GM12891 (cell line): ENCODE data around the gene MCM9.

Source experiments
- DNase-seq: peaks from one replicate; pipeline ENCODE4 v3.0.0; 2011; ENCODE audit warnings: low spot score; ENCODE audit not compliant: insufficient read length
- FAIRE-seq: peaks from 2 replicates; lab custom pipeline; 2011; peaks lifted over from hg19 to GRCh38; lab: Jason Lieb, UNC
- PAX5 ChIP-seq: IDR thresholded peaks from 2 replicates; pipeline ENCODE4 v1.6.1; 2011; ENCODE audit warnings: low read length, moderate library complexity, mild to moderate bottlenecking; ENCODE audit not compliant: insufficient read depth, severe bottlenecking
- POLR2A ChIP-seq: IDR thresholded peaks from 2 replicates; pipeline ENCODE4 v1.6.1; 2011; ENCODE audit warnings: low read depth, low read length, control low read depth
- POLR2AphosphoS5 ChIP-seq: IDR thresholded peaks from 2 replicates; pipeline ENCODE4 v1.6.1; 2011; ENCODE audit warnings: low read depth, low read length, control low read depth
- POU2F2 ChIP-seq: IDR thresholded peaks from 2 replicates; pipeline ENCODE4 v1.6.1; 2011; ENCODE audit warnings: low read depth, mild to moderate bottlenecking, control low read depth, low read length, moderate library complexity
- SPI1 ChIP-seq: IDR thresholded peaks from 2 replicates; pipeline ENCODE4 v1.6.1; 2011; ENCODE audit warnings: low read depth, low read length, control low read depth
- TAF1 ChIP-seq: IDR thresholded peaks from 2 replicates; pipeline ENCODE4 v1.6.1; 2011; ENCODE audit warnings: low read depth, low read length, control low read depth

Gene MCM9

DNA sequence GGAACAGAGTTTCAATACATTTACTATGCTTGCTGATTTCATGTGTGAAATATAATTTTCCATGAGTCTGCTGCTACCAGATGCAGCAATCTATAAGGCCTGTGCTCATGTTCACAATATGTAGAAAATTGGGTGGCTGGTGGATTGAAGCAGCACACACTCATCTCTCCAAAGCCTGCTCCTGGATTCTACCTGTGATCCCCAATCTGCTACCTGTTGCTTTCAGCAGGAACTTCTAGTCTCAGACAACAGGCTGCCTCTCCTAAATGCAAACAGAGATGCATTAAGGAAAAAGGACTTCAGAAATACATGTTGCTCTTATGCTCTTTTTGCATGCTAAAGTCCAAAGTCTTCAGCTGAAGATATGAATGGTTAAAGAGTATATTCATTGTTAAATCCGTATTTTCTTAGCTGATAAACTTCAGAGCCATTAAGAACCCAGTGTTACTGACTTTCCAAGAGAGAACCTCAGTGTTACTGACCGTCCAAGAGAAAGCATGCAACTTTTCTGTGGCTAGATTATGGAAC lies 30.9 kb upstream of the MCM9 start:
- no peak for FAIRE-seq
- no peak for TF ChIP-seq SPI1
- no peak for TF ChIP-seq TAF1
- no peak for TF ChIP-seq PAX5
- no peak for TF ChIP-seq POLR2A
- TF ChIP-seq POU2F2, result no peak
- TF ChIP-seq POLR2AphosphoS5, result no peak
- no peak for DNase-seq

DNA sequence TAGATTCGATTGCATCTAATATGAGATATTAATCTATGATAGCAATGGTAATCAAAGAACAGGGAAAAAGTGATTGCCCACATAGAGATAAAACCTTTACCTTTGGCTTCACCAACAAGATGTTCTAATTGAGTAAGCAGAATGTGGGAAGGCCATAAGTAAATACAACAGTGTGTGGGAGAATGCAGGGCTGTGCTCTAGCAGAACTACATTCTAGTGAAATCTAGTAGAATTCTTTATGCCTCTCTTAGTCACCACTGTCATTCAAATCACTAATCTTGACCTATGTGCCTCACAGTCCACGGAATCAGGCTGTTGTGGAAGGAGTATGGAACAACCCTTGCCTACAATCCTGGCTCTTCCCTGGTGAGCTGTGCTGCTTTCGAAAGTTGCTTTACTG lies 30.4 kb upstream of the MCM9 start:
- FAIRE-seq (no peak), DNase-seq (no peak)
- TF ChIP-seq POU2F2, result no peak
- no peak for TF ChIP-seq SPI1
- no peak for TF ChIP-seq POLR2A
- no peak for TF ChIP-seq TAF1

DNA sequence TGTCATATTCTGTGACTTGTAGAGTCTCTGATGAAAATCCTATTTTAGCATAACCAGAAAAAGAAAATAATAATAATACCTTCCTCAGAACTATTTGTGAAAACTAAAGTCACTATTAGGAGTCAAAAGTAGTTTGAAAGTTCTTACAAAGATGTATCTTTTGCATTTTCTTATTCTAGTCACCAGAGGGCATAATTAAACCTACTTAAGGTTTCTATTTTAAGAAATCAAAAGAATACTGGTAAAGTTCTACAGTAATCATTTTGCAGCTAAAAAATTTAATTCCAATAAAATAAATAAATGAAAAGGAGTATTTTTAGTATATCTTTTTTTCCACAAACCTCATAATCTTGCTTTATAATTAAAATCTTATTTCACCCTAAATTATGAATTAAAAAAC lies 28.0 kb upstream of the MCM9 start:
- FAIRE-seq, result no peak
- TF ChIP-seq POU2F2 (no peak), SPI1 (no peak), POLR2AphosphoS5 (no peak), POLR2A (no peak), TAF1 (no peak), PAX5 (no peak)
- no peak for DNase-seq

DNA sequence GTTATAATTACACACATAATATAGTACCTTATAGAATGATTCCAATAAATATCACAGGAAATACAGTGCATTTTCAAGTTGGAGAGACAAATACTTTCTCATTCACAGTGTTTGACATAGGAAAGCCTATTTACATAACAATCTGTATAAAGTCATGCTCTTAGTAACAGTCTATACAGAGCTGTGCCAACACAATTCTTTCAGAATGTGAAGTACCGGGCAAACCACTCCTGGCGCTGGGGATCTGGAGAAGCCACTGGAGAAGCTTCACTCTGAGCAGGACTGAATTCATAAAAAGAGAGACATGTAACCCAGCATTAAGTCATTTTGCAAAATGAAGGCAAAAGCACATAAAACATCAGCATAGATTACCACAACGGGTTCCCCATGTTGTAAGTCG lies 24.9 kb upstream of the MCM9 start:
- DNase-seq (no peak), FAIRE-seq (no peak)
- no peak for TF ChIP-seq PAX5
- TF ChIP-seq POLR2A, result no peak

DNA sequence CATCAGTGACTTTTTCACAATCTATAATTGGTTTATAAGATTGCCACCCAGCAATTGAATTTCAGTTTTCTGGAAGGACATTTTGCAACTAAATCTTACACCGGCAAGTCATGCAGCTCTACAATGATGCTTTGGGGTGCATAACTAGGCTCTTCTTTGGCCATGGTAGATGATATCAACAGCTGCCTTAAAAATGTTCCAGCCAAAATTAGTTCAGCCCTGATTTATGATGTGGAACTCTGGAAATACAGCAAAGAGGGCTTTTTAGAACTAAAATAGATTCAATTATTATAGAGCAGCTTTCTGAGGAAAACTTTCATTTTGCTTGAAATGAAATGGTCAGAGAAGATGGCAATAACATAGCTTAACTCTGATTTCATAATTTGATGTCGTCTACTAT lies 18.4 kb upstream of the MCM9 start:
- FAIRE-seq (no peak), DNase-seq (no peak)
- TF ChIP-seq POLR2A (no peak), PAX5 (no peak), POLR2AphosphoS5 (no peak), POU2F2 (no peak), SPI1 (no peak), TAF1 (no peak)

DNA sequence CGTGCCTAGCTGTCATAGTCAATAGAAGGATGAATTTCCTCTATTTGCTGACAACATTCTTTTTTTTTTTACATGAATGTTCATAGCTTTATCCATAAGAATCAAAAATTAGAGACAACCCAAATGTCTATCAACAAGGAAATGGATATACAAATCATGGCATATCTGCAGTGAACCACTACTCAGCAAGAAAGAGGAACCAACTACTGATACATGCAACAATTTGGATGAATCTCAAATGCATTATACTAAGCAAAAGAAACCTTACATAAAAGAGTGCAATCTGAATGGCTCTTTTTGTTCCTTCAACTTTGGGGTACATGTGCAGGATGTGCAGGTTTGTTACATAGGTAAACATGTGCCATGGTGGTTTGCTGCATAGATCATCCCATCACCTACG lies 17.7 kb upstream of the MCM9 start:
- FAIRE-seq (no peak), DNase-seq (no peak)
- TF ChIP-seq POLR2A, result no peak
- TF ChIP-seq POLR2AphosphoS5, result no peak
- no peak for TF ChIP-seq POU2F2
- no peak for TF ChIP-seq SPI1
- TF ChIP-seq TAF1, result no peak
- TF ChIP-seq PAX5, result no peak

DNA sequence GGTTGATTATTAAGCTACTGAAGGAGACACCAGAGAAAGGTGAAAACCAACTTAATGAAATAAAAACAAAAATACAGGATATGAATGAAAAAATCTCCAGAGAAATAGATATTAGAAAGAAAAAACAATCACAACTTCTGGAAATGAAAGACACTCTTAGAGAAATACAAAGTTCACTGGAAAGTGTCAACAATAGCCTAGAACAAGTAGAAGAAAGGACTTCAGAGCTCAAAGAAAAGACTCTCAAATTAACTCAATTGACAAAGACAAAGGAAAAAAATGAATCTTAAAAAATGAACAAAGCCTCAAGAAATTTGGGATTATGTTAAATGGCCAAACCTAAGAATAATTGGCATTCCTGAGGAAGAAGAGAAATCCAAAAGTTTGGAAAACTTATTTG lies 10.3 kb upstream of the MCM9 start:
- TF ChIP-seq PAX5 (no peak), SPI1 (no peak), POLR2A (no peak), POLR2AphosphoS5 (no peak), TAF1 (no peak), POU2F2 (no peak)
- DNase-seq (no peak), FAIRE-seq (no peak)

DNA sequence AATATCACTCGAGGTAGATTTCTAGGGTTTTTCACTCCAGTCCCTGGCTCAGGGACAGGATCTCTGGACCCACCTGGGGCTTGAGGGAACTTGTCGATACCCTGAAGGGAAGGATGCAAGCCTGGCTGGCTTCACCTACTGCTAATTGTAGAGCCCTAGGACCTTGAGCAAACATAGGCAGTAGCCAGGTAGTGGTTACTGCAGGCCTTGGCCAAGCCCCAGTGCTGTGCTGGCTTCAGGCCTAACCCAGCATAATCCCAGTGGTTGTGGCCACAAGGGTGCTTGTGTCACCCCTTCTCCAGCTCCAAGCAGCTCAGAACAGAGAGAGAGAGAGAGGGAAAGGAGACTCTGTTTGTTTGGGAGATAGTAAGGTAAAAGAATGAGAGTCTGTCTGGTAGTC lies 5.8 kb upstream of the MCM9 start:
- no peak for TF ChIP-seq POLR2AphosphoS5
- no peak for TF ChIP-seq POLR2A
- TF ChIP-seq POU2F2, result no peak
- no peak for DNase-seq
- FAIRE-seq, result no peak

DNA sequence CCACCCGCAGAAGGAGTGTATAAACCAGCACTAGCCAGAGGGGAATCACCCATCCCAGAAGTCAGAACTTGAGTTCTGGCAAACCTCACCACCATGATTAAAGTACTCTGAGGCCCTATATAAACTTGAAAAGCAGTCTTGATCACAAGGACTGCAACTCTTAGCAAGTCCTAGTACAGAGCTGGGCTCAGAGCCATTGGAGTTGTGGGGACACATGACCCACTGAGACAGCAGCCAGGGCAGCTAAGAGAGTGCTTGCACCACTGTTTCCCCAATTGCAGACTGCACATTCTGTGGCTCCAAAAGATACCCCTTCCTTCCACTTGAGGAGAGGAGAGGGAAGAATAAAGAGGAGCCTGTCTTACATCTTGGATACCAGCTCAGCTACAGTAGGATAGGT lies 4.7 kb upstream of the MCM9 start:
- FAIRE-seq (no peak), DNase-seq (no peak)
- TF ChIP-seq POLR2AphosphoS5, result no peak
- no peak for TF ChIP-seq SPI1
- TF ChIP-seq PAX5, result no peak
- TF ChIP-seq TAF1, result no peak

DNA sequence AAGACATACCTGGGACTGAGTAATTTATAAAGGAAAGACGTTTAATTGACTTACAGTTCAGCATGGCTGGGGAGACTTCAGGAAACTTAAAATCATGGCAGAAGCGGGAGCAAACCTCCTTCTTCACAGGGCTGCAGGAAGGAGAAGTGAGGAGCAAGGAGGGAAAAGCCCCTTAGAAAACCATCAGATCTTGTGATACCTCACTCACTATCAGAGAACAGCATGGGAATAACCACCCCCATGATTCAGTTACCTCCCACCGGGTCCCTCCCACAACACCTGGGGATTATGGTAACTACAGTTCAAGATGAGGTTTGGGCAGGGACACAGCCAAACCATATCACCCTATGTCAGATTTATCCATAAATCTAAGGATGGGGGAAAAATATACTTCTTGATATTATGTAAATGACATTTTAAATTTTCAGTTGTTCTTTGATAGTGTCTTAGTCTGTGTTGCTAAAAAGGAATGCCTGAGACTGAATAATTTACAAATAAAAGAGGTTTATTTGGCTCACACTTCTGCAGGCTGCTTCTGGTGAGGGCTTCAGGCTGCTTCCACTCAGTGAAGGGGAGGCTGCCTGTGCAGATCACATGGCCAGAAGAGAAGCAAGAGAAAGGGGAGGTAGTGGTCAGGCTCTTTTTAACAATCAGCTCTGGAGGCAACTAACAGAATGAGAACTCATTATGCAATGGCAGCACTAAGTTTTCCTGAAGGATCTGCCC lies 1.2 kb upstream of the MCM9 start:
- TF ChIP-seq POU2F2 (no peak), POLR2AphosphoS5 (no peak), POLR2A (no peak), SPI1 (0 out of 2 replicates have a peak, but pooled peaks have one; percentile 8)
- no peak for DNase-seq
- FAIRE-seq, result no peak

DNA sequence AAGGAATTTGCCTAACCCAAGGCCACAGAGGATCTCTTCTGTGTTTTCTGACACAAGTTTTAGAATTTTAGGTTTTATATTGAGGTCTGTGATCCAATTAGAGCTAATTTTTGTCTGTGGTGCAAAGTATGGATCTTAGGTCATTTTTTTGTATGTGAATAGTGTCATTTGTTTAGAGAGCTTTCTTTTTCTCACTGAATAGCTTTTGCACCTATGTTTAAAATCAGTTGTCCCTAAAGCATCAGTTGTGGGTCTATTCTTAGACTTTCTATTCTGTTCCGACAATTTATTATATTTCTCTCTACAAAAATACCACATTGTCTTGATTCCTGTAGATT lies 341 bp upstream of the MCM9 start:
- DNase-seq (no peak), FAIRE-seq (no peak)
- no peak for TF ChIP-seq SPI1
- TF ChIP-seq PAX5, result no peak
- TF ChIP-seq POU2F2, result no peak
- TF ChIP-seq POLR2A, result no peak
- TF ChIP-seq POLR2AphosphoS5, result no peak
- TF ChIP-seq TAF1, result no peak
